ENCODE data around the gene AGA.

DNA sequence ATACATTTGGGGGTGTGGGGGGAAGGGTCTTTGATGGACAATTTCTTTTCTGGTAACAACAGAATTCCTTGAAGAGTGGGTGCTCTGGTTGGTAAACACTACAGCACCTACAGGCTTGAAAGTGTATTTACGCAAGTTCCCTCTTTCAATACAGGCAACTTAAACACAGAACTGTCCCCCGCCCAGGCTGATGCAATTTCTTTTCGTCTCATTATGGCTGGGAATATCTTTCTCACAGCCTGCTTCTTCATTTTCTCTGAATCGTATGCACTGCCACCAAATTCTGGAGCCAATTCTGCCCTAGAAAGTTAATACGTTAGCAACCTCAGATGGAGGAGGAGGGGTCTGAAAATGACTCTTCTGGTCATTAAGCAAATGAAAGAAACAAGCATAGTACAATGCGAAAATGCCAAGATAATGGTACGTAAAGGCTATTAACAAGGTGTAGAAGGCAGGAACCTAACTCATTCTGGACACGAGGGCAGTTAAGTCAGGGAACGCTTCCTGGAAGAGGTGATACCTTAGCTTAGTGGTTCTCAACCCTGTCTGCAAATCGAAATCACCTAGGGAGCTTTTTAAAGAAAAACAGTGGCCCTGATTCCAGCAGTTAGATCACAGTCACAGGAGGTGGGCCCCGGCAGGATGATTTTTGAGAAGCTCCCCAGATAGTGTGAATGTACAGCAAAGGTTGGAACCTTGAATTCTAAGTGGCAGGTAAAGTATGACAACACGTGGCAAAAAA is 1.0 kb downstream of the AGA start:
- TF ChIP-seq, protein P1, sequence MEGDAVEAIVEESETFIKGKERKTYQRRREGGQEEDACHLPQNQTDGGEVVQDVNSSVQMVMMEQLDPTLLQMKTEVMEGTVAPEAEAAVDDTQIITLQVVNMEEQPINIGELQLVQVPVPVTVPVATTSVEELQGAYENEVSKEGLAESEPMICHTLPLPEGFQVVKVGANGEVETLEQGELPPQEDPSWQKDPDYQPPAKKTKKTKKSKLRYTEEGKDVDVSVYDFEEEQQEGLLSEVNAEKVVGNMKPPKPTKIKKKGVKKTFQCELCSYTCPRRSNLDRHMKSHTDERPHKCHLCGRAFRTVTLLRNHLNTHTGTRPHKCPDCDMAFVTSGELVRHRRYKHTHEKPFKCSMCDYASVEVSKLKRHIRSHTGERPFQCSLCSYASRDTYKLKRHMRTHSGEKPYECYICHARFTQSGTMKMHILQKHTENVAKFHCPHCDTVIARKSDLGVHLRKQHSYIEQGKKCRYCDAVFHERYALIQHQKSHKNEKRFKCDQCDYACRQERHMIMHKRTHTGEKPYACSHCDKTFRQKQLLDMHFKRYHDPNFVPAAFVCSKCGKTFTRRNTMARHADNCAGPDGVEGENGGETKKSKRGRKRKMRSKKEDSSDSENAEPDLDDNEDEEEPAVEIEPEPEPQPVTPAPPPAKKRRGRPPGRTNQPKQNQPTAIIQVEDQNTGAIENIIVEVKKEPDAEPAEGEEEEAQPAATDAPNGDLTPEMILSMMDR (IDR thresholded peaks at IDR 0.05 in 2 of 3, conservative IDR thresholded peaks at IDR 0.05 in 1 of 3; ENCODE audit: borderline replicate concordance in 1 of 3, insufficient read depth in 1 of 3, low read depth in 2 of 3, low read length in 2 of 3) = peak in 1 of 3 experiments; percentile 40; a peak in 2 of 6 replicates
- TF ChIP-seq RAD21 (IDR thresholded peaks at IDR 0.05; ENCODE audit: low read depth) = no peak
